Left ventricle myocardium superior (tissue), 1 donor: ENCODE data around the gene HOXA13. TPM values are rescaled to one million over a fixed set of nuclear protein-coding genes. Genes with fewer than 3 reads are reported as not detected.
A peak's percentile ranks its signal among the peaks of the same experiment; 100 is the strongest.

Experiments
- ATAC-seq: fragments of 200-7000 bp; cut with Tn5 transposase; one replicate; pipeline ENCODE4 v1.9.1; 2020; ENCODE audit warnings: mild to moderate bottlenecking, moderate library complexity
- DNase-seq: peaks from one replicate; pipeline ENCODE4 v3.0.0-alpha.2; 2020
- intact Hi-C: fragments of 100-400 bp; cut with micrococcal nuclease; formaldehyde crosslinking; loops from one replicate; pipeline ENCODE4 v1.11.0; 2022
- microRNA-seq: library from miRNA; unstranded; fragments of <30 nt; microRNA quantifications from one replicate; pipeline ENCODE4 v1.2.0, GENCODE V29; 2020; ENCODE audit warnings: borderline number of aligned reads
- total RNA-seq: library from RNA; stranded (reverse); fragmentation: NEBNext Ultra II Directional; extraction: Animal tissue kit (Norgen Biotek cat#: 25700); gene quantifications from one replicate; pipeline ENCODE4 v1.2.1, GENCODE V29; 2021
- donor health status: DM: no; HTN: yes; CAD: no; lungs with severe emphysema.

Gene HOXA13
- total RNA-seq, 1 donor from 2014 or later, result not detected

- intact Hi-C loops, result no loop called here
- ATAC-seq, result no peak
- DNase-seq, result no peak
Observed at GRCh38 chr7:27144781-27145164, 55.1 kb downstream of the HOXA13 start.

Small RNAs within 50 kb of the gene (microRNA-seq; reads per million reads assigned to microRNA genes)
- gene MIR196B, result 9.8 reads per million, percentile 4 among the genes with 10 or more reads in this experiment

Other genes starting within 250 kb of the HOXA13 start
- not detected for gene HOXA1, start 104.1 kb downstream of the HOXA13 start, total RNA-seq
- gene HOXA2, start 97.4 kb downstream of the HOXA13 start, total RNA-seq, result 0.12 TPM
- gene HOXA4, start 69.3 kb downstream of the HOXA13 start, total RNA-seq, result 0.15 TPM
- not detected for gene HOXA5, start 56.4 kb downstream of the HOXA13 start, total RNA-seq
- not detected for gene HOXA6, start 52.3 kb downstream of the HOXA13 start, total RNA-seq
- gene HOXA3, start 47.5 kb downstream of the HOXA13 start, total RNA-seq, result 0.72 TPM
- not detected for gene HOXA7, start 43.4 kb downstream of the HOXA13 start, total RNA-seq
- not detected for gene HOXA9, start 34.6 kb downstream of the HOXA13 start, total RNA-seq
- gene HOXA10, start 25.8 kb downstream of the HOXA13 start, total RNA-seq, result not detected
- not detected for gene HOXA11, start 14.9 kb downstream of the HOXA13 start, total RNA-seq
- gene EVX1, start 42.7 kb upstream of the HOXA13 start, total RNA-seq, result not detected